Upper lobe of left lung (tissue), 4 donors: ENCODE results near the gene ANAPC2.

Experiments used
- EP300 ChIP-seq, 4 donors: sonication (generic); formaldehyde crosslinking; IDR thresholded peaks; one replicate each; pipeline ENCODE4 v1.5.1; 2017; ENCODE audit warnings: antibody characterized with exemption in 4 of 4, control low read depth in 2 of 4
- POLR2A ChIP-seq, 4 donors: fragments of 450-650 bp; IDR thresholded peaks; one replicate each; pipeline ENCODE4 v1.5.1; 2016 to 2017; ENCODE audit warnings: antibody characterized with exemption in 4 of 4, mild to moderate bottlenecking in 2 of 4
- POLR2AphosphoS5 ChIP-seq, 2 donors: sonication (generic); formaldehyde crosslinking; IDR thresholded peaks; one replicate each; pipeline ENCODE4 v1.5.1; 2017; ENCODE audit warnings: antibody characterized with exemption in 2 of 2
- TF ChIP-seq, protein P1 (sequence below), 6 experiments: fragments of 450-650 bp in 4 of 6; fragments of 200-600 bp in 2 of 6; sonication (generic) in 2 of 6; IDR thresholded peaks; one replicate each; pipeline ENCODE4 v1.5.1; 2016 to 2019; ENCODE audit warnings: antibody characterized with exemption in 6 of 6

DNA sequence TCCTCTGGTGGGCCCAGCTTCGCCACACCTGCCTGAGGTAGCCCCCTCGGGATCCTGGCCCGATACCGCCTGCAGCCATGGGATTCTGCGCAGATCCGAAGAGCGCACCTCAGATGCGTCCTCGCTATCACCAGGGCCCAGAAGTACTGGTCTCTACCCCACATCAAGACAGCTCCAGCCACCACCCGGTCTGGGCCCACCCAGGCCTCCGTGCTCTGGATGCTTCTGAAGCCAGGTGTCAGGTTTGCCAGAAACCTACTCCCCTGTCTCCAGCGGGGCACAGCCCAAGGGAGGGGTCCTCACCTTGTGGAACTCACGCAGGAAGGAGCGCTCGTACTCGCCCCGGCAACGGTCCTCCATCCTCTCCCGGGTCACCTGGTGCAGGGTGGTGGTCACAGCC lies 2.4 kb downstream of the ANAPC2 start:
- TF ChIP-seq, protein P1, sequence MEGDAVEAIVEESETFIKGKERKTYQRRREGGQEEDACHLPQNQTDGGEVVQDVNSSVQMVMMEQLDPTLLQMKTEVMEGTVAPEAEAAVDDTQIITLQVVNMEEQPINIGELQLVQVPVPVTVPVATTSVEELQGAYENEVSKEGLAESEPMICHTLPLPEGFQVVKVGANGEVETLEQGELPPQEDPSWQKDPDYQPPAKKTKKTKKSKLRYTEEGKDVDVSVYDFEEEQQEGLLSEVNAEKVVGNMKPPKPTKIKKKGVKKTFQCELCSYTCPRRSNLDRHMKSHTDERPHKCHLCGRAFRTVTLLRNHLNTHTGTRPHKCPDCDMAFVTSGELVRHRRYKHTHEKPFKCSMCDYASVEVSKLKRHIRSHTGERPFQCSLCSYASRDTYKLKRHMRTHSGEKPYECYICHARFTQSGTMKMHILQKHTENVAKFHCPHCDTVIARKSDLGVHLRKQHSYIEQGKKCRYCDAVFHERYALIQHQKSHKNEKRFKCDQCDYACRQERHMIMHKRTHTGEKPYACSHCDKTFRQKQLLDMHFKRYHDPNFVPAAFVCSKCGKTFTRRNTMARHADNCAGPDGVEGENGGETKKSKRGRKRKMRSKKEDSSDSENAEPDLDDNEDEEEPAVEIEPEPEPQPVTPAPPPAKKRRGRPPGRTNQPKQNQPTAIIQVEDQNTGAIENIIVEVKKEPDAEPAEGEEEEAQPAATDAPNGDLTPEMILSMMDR (IDR thresholded peaks at IDR 0.05) = no peak
- TF ChIP-seq POLR2A (IDR thresholded peaks at IDR 0.05) (no peak), POLR2AphosphoS5 (IDR thresholded peaks at IDR 0.05) (no peak), EP300 (IDR thresholded peaks at IDR 0.05) (no peak)
